RPMI7951 (cell line): Measurements from ENCODE around the gene ADORA1. TPM values are rescaled to one million over a fixed set of nuclear protein-coding genes. Genes with fewer than 3 reads are reported as not detected.

ENCODE experiments used
- DNase-seq: peaks from one replicate; pipeline ENCODE4 v3.0.0-alpha.2; 2012; ENCODE audit warnings: low read depth
- total RNA-seq: library from RNA; depleted of rRNA; stranded (reverse); fragments of >200 nt; shearing (Covaris generic); gene quantifications from 2 replicates; pipeline ENCODE4 v1.2.3, GENCODE V29; 2014; rRNA removed

Gene ADORA1
- total RNA-seq, 1 experiment from 2014 or later = 15.0 TPM

DNA sequence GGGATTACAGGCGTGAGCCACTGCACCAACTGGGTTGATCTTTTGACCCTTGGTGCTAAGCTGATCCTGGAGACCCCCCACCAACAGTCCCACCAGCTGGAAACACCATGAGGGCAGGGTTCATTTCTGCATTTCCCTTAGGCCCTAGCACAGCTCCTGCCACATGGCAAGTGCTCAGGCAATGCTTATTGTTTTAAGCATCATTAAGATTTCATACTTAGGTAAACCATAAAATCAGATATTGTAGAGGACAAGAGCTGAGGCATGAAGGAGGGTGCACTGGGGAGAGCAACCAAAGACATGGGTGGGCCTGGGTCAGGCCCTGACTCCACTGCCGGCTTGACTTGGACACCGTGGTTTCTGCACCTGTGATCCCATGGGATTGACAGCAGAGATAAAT is 84.3 kb downstream of the ADORA1 start:
- no peak for DNase-seq

DNA sequence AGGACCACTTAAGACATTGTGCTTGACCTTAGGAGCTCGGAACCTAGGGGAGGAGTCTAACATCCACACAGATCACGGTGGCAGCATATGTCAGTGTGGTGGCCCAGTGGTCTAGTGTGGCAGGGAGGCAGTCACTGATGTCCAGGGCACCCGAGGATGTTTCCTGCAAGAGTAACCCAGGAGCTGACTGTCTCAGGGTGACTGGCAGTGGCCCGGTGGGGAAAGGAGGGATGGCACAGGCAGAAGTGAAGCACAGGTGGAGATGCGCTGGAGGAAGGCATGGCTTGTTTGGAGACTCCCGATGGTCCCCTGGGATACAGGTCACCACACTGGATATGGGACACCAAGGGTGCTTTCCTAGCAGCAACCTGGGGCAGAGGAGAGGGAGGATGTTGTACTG is 85.6 kb downstream of the ADORA1 start:
- DNase-seq = no peak

DNA sequence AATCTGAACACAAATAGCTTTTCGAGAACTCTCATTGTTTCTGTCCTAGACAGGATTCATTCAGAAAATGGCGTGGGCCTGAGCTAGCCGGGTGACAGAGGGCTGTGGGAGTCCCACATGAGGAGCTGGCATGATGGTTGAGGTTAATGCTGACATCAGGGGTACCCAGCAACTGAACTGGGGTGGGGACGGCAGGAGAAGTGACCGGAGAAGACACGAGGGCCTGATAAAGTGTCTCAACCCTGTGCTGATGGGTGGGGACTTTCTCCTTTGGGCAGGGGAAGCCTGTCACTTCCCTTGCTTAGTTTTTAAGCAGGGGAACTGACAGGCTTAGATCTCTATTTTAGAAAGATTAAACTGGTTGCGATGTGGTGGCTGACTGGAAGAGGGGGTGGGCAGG is 87.3 kb downstream of the ADORA1 start:
- DNase-seq = no peak

DNA sequence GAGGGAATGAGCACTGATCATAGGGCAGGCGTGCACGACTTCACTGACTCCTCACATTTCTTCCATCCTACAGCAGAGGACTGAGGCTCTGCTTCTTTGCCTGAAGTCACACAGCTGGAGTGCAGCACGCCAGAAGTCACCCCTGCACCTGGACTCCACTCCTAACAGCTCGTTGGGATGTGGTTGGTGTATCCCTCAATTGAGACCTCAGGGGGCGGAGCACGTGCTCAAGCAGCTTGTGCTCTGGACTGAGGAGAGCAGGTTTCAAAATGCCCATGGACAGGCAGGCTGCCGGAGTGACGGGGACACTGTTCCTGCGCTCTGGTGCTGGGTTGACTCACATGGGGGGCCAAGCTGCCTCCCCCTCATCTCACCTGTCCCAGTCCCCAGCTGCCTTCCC is 88.0 kb downstream of the ADORA1 start:
- DNase-seq = no peak

DNA sequence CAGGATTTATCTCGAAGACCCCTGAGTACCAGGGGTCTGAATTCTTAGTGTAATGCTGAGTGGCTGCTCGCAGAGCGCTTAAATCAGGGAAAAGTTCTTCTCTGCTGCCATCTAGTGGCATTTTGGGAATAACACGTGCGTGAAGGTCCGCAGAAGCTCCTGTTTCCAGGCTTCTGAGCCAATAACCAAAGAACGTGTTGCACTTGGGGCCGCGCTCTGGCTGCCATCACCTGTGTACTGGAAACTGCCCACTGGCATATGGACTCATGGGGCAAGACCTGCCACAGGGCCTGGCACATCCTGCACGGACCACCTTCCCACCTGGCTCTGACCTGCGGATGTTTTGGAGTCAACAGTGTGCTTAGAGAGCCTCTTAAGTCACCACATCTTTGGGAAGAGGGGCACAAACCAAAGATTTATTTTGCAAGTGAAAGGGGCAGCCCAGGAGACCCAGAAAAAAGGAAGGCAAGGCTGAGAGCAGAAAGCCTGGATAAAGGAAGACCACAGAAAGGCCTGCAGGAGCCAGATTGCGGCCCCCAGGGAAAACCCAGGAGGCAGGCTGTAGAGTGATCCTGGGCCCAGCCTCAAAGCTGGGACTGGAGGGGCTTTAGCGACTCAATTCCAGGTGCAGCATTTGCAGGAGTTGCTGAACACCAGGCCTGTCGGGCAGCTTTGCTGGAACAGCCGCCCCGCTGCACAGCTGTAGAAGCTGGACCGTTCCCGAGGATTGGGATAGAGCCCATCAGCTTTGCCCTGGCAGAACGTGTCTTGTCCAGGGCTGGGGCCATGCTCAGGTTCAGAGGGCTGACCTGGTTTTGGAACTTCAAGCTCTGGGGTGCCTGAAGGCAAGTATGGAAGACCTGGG is 89.0 kb downstream of the ADORA1 start:
- peak; percentile 58 for DNase-seq

Other genes with a start within 250 kb of the ADORA1 start
- 8.8 and 10.5 TPM in 2 replicates for gene RABIF, start 238.6 kb upstream of the ADORA1 start, total RNA-seq
- 16.8 and 19.1 TPM in 2 replicates for gene KLHL12, start 200.5 kb upstream of the ADORA1 start, total RNA-seq
- 76.3 and 85.4 TPM in 2 replicates for gene ADIPOR1, start 169.4 kb upstream of the ADORA1 start, total RNA-seq
- 30.9 and 35.3 TPM in 2 replicates for gene CYB5R1, start 160.5 kb upstream of the ADORA1 start, total RNA-seq
- 62.9 and 64.3 TPM in 2 replicates for gene TMEM183A, start 120.4 kb upstream of the ADORA1 start, total RNA-seq
- gene PPFIA4, start 101.2 kb upstream of the ADORA1 start, total RNA-seq = 2.4 and 4.5 TPM in 2 replicates
- gene MYOG, start 41.7 kb upstream of the ADORA1 start, total RNA-seq = not detected in 2 replicates
- gene MYBPH, start 48.1 kb downstream of the ADORA1 start, total RNA-seq = 0.48 and 1.4 TPM in 2 replicates
- not detected in 2 replicates for gene CHI3L1, start 59.0 kb downstream of the ADORA1 start, total RNA-seq
- not detected in 2 replicates for gene CHIT1, start 101.9 kb downstream of the ADORA1 start, total RNA-seq
- gene BTG2, start 177.8 kb downstream of the ADORA1 start, total RNA-seq = 0.60 and 0.78 TPM in 2 replicates
- not detected in 2 replicates for gene FMOD, start 223.4 kb downstream of the ADORA1 start, total RNA-seq